Measurements from ENCODE around the gene AKAP9.
"Not testable (repeated sequence)": the region's sequence is repeated elsewhere in the genome, so short reads cannot be mapped to it uniquely, and the experiment has no call there.

Gene AKAP9

DNA sequence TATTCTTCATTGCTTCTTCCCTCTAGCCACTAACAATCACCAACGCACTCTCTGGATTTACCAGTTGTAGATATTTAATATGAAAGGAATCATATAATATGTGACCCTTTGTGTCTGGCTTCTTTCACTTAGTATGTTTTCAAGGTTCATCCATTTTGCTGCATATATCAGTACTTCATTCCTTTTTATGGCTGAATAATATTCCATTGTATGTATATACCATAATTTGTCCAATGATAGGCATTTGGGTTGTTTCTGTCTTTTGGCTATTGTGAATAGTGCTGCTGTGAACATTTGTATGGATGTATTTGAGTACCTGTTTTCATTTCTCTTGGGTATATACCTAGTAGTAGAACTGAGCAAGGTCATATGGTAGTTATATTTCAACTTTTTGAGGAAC lies 7.3 kb downstream of the AKAP9 start:
- DNase-seq: no peak

DNA sequence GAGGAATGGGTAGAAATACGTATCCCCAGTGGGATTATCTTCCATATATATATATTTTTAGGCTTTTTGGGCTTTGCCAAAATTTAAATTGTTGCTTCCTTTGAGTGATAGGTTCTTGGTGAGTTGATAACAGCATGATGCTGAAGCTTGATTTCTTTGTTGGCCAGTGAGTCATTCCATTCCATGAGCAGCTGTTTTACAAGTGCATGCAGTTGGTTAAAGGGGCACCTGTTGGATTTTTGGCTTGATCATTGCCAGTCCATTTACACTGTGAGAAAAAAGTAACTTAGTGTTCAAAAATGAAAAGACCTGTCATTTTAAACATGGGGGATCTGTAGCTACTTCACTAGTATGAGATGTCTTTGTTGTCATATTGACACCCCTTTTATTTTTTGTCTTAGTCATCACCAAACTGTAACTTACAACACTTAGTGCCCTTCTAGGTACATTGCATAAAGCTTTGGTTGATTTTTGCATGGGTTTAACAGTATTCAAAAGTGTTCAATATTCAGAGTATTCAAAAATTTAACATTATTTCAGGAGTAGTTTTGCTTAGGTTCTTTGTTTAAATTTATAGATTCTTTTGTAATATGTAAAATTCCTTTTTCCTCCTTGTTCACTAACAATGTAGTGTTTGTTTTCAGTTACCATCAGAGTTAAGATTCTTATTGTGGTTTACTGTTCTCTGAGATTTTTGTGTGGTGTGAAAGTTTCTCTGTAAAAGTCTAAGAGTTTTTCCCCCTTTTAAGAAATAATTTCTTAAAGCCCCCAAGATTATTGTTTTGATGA lies 8.8 kb downstream of the AKAP9 start:
- DNase-seq: no peak

DNA sequence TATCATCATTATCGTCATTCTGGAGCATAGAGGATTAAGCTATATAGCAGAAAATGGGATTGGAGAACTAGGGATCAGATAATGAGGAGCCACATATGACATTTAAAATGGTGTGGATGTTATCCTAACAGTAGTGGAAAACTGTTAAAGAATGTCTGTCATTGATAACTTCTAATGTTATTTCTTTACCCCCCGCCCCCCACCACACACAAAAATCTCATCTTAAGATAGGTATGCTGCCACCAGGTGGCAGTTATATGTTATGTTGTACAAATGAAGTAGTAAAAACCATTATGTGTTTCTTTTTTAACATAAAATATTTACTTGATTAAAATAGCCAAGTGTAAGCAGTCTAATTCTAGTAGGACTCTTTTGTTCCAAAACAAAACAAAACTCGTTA lies 13.0 kb downstream of the AKAP9 start:
- DNase-seq: peak; percentile 15

DNA sequence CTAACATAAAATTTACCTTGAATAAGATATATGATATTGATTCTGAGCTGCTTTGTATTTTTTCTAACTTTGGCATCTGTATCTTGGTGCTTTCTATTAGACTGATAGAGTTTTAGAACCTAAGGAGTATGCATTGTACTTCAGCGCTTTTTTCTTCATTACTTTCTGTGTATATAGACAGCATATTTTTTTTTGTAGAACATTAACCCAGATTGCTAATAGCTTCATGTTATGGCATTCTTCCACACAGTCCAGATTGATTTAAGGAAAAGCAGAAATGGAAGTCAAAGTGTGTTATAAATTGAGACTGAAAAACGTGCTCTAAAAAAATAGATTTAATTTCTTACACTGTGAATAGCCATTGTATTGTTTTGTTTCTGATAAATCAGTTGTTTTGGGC lies 15.8 kb downstream of the AKAP9 start:
- DNase-seq: not testable (repeated sequence)

DNA sequence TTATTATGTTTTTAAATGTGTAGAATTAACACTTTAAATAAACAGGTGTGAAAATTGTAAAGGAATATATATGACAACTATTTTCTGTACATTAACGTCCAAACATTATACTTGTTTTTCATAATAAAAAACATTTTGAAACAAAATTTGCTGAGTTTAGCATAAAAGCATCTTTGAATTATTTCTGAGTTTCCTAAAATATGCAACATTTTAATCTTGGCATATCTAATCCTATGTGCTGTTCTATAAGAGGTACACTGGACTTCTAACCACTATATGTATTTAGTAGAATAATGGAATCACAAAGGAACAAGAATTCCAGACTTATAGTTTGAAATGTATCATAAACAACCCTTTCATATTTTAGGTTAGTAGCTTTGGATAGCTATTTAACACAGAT lies 16.6 kb downstream of the AKAP9 start:
- no peak for DNase-seq

DNA sequence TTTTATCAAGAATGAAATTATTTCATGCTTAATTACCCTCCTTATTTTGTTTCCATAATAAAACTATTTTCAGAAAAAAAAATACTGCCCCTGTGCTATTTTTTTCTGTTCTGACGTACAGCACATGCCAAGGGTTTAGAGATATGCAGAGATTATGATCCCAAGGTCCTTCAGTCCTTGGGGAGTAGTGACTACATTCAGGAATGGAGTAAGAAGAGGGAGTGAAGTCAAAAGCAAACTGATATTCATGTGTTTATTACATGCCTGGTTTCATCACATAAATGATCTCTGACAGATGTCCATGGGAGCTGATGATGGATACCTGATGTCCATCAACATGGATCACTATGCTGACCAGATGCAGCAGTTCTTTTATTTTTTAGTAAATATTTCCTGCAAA lies 17.2 kb downstream of the AKAP9 start:
- DNase-seq: no peak

DNA sequence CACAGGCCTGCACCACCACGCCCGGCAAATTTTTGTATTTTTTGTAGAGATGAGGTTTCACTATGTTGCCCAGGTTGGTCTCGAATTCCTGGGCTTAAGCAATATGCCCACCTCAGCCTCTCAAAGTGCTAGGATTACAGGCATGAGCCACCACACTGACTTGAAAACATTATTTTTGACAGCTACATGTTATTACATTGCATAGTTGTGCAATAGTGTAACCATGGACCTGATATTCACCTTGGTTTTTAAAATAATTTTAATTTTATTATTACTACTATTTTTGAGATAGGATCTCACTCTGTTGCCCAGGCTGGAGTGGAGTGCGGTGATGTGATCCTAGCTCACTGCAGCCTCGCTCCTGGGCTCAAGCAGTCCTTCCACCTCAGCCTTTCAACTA lies 18.4 kb downstream of the AKAP9 start:
- DNase-seq: no peak

DNA sequence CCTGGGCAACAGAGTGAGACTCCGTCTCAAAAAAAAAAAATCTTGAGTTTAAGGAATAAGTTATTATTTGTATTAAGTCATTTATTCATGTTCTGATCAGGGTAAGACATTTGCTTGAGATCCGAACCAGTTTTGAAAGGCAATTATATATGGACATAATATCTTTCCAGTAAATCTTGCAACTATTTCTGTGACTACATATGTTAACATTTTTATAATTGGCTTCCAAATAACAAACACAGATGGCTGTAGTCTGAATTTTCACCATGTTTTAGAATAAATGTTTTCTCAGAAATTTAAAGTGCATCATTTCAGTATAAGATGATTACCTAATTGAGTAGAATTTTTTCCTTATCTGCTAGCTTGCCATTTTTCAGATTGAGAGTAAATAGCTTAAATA lies 21.2 kb downstream of the AKAP9 start:
- no peak for DNase-seq

DNA sequence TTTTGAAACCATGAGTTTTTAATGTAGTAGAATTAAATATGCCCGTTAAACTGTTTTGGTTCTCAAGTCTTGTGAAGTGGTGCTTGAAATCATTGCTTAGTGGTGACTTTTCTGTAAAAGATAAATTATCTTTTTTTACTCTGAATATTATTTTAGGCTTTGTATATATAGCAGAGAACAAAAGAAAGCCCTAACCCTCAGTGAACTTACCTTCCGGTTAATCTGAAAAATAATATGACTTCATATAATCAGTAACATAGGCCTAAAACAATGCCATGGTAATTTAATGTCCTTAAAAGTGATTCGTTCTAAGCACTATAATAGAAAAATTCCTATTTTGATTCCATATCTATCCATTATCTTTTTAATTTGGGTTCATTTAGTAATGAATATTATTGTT lies 21.8 kb downstream of the AKAP9 start:
- no peak for DNase-seq

DNA sequence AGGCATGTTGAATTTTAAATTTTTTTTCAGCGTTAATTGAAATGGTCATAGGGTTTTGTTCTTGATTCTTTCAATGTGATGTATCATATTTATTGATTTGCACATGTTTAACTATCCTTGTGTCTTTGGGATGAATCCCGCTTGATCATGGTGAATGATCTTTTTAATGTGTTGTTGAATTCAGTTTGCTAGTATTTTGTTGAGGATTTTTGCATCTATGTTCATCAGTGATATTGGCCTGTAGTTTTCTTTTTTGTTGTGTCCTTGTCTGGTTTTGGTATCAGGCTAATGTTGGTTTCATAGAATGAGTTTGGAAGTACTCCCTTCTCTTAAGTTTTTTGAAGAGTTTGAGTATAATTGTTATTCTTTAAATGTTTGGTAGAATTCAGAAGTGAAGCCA lies 26.9 kb downstream of the AKAP9 start:
- DNase-seq: not testable (repeated sequence)

DNA sequence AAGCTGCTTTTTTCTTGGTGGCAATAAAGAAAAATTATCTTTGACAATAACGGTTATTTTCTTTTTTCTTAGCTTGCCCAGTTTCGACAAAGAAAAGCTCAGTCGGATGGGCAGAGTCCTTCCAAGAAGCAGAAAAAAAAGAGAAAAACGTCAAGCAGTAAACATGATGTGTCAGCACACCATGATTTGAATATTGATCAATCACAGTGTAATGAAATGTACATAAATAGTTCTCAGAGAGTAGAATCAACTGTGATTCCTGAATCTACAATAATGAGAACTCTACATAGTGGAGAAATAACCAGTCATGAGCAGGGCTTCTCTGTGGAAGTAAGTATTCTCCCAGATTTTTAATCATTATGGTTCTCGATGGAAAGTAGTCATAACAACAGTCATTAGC lies 33.0 kb downstream of the AKAP9 start:
- DNase-seq: no peak

DNA sequence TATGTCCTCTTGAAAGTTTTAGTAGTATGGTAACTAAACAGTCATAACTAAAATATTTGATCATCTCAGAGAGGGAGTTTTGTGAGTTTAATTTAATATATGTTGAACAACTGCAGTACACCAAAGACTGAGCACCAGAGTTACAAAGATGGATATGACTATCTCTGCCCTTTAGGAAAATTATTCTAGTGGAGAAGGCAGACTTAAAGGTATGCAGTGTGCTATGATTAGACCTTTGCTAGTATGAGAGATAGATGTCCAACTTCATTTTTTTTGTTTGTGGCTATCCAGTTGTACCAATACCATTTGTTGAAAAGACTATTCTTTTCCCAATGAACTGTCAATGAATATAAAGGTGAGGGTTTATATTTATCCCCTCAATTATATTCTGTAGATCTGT lies 33.4 kb downstream of the AKAP9 start:
- no peak for DNase-seq

DNA sequence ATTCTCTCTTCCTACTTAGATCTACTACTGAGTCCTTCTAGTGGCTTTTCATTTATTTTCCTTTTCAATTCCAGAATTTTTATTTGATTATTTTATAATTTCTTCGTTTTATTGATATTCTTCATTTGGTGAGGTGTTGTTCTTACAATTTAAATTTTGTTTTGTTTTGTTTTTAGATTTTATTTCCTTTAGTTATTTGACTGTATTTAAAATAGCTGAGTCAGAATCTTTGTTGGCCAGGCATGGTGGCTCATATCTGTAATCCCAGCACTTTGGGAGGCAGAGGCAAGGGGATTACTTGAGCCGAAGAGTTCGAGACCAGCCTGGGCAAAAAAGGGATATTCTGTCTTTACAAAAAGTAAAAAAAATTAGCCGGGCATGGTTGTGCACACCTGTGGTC lies 36.1 kb downstream of the AKAP9 start:
- DNase-seq: no peak

DNA sequence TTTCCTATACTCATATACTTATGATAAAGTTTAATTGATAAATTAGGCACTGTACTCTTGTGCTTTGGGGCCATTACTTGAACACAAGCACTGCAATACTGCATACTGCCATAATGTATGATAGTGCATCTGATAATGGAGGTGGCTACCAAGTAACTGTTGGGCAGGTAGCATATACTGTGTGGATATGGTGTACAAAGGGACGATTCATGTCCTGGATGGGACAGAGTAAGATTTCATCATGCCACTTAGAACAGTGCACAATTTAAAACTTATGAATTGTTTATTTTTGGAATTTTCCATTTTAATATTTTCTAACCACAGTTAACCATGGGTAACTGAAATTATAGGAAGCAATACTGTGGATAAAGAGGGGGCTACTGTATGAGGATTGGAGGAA lies 38.9 kb downstream of the AKAP9 start:
- no peak for DNase-seq

DNA sequence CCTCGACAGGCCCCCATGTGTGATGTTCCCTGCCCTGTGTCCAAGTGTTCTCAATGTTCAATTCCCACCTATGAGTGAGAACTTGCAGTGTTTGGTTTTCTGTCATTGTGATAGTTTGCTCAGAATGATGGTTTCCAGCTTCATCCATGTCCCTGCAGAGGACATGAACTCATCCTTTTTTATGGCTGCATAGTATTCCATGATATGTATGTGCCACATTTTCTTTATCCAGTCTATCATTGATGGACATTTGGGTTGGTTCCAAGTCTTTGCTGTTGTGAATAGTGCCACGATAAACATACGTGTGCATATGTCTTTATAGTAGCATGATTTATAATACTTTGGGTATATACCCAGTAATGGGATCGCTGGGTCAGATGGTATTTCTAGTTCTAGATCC lies 41.7 kb downstream of the AKAP9 start:
- not testable (repeated sequence) for DNase-seq

DNA sequence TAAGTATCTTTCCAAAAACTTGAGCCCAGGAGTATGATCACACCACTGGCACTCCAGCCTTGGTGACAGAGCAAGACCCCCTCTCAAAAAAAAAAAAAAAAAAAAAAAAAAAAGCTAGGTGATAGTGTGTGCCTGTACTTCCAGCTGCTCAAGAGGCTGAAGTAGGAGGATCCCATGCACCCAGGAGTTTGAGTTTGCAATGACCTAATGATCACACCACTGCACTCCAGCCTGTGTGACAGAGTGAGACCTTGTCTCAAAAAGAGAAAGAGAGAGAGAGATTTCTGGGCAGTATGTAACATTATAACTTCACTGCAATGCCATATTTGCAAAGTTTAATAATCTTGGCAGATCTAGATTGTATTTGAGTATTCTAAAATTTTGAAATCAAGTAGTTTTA lies 47.6 kb downstream of the AKAP9 start:
- no peak for DNase-seq

DNA sequence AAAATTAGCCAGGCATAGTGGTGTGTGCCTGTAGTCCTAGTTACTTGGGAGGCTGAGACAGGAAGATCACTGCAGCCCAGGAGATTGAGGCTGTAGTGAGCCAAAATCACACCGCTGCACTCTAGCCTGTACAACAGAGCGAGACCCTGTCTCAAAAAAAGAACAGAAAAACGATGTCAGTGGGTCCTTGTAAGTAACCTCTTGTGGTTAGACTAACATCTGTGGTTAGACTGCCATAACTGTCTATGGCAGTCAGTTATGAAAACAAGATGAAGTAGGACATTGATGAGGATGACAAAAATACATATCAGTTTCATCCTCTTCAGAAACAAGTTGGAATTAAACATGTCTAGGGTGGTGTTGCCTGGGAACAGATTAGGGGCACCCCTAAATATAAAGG lies 53.3 kb downstream of the AKAP9 start:
- DNase-seq: no peak

DNA sequence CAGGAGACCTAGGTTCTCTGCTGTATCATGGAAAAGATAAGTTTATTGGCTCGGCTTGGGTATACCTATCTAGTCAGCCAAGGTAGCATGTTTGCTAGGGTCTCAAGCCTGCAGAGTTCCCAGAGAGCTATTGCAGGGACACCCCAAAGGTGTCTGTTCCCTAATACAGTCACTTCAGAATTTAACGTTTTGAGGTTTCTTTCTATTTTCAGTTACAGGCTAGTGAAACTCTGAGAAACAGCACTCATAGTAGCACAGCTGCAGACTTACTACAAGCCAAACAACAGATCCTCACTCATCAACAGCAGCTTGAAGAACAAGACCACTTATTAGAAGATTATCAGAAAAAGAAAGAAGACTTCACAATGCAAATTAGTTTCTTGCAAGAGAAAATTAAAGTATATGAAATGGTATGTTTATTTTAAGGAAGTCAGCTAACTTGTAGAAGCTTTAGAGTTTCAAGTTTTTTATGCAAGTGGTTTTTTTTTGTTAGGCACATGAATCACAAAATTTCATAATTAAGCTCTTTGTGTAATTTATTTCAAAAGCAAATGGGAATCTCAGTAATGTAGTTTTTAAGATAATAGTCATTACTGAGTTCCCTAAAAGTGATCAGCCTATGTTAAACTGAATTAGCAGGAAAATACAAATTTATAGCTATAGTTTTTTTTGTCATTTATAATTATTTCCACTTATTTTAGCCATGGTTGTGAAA lies 54.9 kb downstream of the AKAP9 start:
- DNase-seq: no peak

DNA sequence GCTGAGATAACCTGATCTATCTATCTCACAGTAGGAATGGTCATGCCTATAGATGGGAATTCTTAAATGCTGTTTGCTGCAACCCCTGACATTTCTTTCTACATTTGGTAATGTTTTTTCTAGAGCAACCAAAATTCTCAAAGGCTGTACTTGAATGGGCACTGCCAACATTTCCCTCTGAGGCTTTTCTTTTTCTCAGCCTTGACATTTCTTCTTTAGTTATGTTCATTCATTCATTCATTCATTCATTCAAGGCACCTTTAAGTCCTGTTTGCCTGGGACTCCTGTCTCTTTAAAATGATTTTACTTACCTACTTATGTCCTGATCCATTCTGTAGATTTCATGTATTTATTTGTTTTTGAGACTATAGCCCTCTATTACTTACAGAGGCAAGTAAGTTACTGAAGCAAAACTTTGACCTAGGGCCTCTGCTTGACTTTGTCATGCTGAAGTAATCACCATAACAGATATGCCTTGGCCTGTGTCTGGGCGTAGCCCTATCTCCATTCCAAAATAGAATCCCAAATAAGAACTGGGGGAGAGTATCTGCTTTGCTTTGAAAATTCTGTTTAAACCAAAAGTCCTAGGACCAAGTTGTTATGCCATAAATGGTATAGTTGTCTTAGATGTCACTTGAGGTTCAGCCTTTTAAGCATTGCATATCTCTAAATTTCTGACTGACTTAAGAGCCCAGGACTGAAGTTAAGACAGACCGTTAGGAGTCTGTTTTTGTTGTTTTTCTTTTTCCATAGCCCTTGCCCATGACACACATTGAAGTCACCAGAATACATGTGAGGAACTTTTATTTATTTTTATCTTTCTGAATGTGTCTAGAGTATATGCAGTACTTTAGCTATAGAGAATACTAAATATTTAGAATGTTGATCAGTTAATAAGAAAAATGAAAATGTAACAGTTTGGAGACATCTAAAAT lies 59.2 kb downstream of the AKAP9 start:
- no peak for DNase-seq

DNA sequence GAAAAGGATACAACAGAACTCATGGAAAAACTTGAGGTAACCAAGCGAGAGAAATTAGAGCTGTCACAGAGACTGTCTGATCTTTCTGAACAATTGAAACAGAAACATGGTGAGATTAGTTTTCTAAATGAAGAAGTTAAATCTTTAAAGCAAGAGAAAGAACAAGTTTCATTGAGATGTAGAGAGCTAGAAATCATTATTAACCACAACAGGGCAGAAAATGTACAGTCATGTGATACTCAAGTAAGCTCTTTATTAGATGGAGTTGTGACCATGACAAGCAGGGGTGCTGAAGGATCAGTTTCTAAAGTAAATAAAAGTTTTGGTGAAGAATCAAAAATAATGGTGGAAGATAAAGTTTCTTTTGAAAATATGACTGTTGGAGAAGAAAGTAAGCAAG lies 62.1 kb downstream of the AKAP9 start:
- DNase-seq: no peak

DNA sequence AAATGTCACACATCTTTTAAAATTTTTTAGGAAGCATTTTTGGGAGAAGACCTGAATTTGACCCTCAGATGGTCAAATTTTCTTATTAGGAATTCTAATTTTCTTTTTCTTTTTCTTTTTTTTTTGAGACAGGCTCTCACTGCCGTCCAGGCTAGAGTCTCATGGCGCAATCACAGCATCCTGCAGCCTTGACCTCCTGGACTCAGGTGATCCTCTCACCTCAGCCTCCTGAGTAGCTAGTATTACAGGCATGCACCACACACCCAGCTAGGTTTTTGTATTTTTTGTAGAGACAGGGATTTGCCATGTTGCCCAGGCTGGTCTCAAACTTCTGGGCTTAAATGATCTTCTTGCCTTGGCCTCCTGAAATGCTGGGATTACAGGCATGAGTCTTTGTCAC lies 65.4 kb downstream of the AKAP9 start:
- DNase-seq: no peak

DNA sequence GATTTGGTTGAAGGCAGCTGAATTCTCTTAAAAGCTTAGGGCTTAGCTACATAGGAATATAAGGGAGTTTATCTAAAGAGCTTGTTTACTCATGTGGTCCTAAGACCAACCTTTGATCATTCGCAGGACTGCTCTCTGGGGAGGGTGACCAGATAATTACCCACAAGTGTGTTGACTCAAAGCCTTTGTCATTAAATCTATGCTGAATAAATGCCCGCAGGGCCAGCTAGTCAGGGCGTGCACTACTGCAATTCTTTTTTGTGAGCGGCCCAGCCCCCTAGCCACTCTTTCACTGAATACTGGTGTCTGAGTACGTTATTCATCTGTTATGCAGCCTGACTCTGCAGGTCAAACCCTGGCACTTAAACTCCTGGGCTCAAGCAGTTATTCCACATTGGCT lies 69.6 kb downstream of the AKAP9 start:
- DNase-seq: no peak

DNA sequence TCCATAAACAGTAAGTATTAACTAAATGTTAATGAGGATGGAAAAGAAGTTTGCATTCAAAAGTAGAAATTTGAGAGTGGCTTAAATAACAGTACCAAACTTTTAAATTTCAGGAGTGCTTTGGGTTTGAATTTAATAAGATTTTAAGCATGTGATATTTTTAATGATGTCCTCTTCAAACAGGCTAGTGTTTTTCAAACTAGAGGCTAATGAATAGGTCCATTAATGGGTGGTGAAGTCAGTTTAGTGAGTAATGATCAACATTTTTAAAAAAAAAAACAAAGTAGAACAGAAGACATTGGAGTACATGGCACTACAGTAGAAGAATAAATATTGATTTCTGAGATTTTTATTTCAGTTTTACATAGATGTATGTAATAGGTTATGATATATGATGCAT lies 72.9 kb downstream of the AKAP9 start:
- DNase-seq: no peak

DNA sequence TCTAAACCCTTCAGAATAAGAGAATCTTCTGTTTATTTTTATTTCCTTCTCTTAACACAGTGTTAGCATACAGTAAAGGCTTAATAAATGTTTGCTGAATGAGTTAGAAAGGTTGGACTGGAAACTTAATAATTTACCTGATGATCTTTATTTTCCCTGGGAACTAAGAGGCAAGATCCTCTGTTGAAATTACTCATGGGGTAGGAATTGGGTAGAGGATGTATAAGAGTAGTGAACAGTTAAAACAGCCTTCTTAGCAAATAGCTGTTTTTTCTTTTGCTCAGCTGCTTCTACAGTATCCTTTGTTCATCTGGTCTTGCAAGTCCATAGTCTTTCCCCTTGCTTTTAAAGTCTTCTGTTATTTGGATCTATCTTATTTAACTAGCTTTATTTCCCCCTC lies 80.0 kb downstream of the AKAP9 start:
- no peak for DNase-seq
